ENCODE results near the gene SLC25A45.

Gene SLC25A45

GRCh38 chr11:65389294-65389980 lies 7.0 kb upstream of the SLC25A45 start:
- no peak for DNase-seq (ENCODE audit: low read depth in 2 of 2)

GRCh38 chr11:65388731-65389130 lies 6.3 kb upstream of the SLC25A45 start:
- no peak for DNase-seq (ENCODE audit: low read depth in 2 of 2)

GRCh38 chr11:65386307-65387140 lies 4.1 kb upstream of the SLC25A45 start, which contains the start of gene FRMD8:
Gene FRMD8, plus strand, starts transcription at chr11:65386637. Its CDS starts 400 bp downstream, at chr11:65387037.
- peak; percentile 70 to 81 for DNase-seq (ENCODE audit: low read depth in 2 of 2)

GRCh38 chr11:65384301-65384889 lies 1.9 kb upstream of the SLC25A45 start:
- DNase-seq (ENCODE audit: low read depth in 2 of 2) = no peak

- DNase-seq (ENCODE audit: low read depth in 2 of 2) = no peak
Measured at GRCh38 chr11:65383778-65384177, 1.3 kb upstream of the SLC25A45 start.

- no peak for DNase-seq (ENCODE audit: low read depth in 2 of 2)
Measured at GRCh38 chr11:65382804-65383368, 440 bp upstream of the SLC25A45 start.

- DNase-seq (ENCODE audit: low read depth in 2 of 2) = no peak
Measured at GRCh38 chr11:65381716-65382032, 772 bp downstream of the SLC25A45 start.

- no peak for DNase-seq (ENCODE audit: low read depth in 2 of 2)
Measured at GRCh38 chr11:65380460-65381119, 1.9 kb downstream of the SLC25A45 start.

- no peak for DNase-seq (ENCODE audit: low read depth in 2 of 2)
Measured at GRCh38 chr11:65379698-65380459, 2.6 kb downstream of the SLC25A45 start.

GRCh38 chr11:65378928-65379638 lies 3.4 kb downstream of the SLC25A45 start:
- no peak for DNase-seq (ENCODE audit: low read depth in 2 of 2)

GRCh38 chr11:65378208-65378927 lies 4.1 kb downstream of the SLC25A45 start:
- DNase-seq (ENCODE audit: low read depth in 2 of 2) = no peak

GRCh38 chr11:65377777-65378176 lies 4.7 kb downstream of the SLC25A45 start:
- DNase-seq (ENCODE audit: low read depth in 2 of 2) = no peak

- no peak for DNase-seq (ENCODE audit: low read depth in 2 of 2)
Measured at GRCh38 chr11:65377036-65377435, 5.4 kb downstream of the SLC25A45 start.

- DNase-seq (ENCODE audit: low read depth in 2 of 2) = no peak
Measured at GRCh38 chr11:65376138-65376713, 6.2 kb downstream of the SLC25A45 start.

- no peak for DNase-seq (ENCODE audit: low read depth in 2 of 2)
Measured at GRCh38 chr11:65375012-65375411, 7.4 kb downstream of the SLC25A45 start.

GRCh38 chr11:65373839-65374580 lies 8.4 kb downstream of the SLC25A45 start:
- DNase-seq (ENCODE audit: low read depth in 2 of 2) = no peak

- no peak for DNase-seq (ENCODE audit: low read depth in 2 of 2)
Measured at GRCh38 chr11:65370659-65371049, 11.8 kb downstream of the SLC25A45 start.

GRCh38 chr11:65366340-65366773 lies 16.1 kb downstream of the SLC25A45 start:
- DNase-seq (ENCODE audit: low read depth in 2 of 2) = no peak

GRCh38 chr11:65363770-65364169 lies 18.7 kb downstream of the SLC25A45 start:
- DNase-seq (ENCODE audit: low read depth in 2 of 2) = no peak
